Measurements from ENCODE around the gene OSTC.
A peak's percentile ranks its signal among the peaks of the same experiment; 100 is the strongest.

OSTC gene

GRCh38 chr4:108650212-108651013 is at the start of gene OSTC:
Gene OSTC (plus strand): TSS chr4:108650599. CDS start chr4:108650656, 57 bp downstream.
- DNase-seq (ENCODE audit: low spot score) = peak; percentile 96

- no peak for DNase-seq (ENCODE audit: low spot score)
These were observed 49.3 kb upstream of the OSTC start for GRCh38 chr4:108601106-108601505.

DNA sequence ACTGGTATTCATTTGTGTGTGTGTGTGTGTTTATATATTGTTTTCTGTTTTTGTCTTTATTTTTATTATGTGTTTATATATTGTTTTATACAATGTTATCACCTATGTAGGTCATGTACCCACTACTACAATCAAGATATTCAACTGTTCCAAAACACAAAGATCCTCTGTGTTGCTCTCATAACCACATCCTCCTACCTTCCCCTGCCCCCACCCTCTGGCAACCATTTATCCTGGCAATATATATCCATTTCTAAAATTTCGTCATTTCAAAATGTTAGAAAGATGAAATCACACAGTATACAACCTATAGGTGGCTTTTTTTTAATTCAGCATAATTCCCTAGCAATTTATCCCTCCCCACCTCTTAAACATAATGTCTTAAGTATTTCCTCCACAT is 48.9 kb upstream of the OSTC start:
- DNase-seq (ENCODE audit: low spot score) = no peak

DNA sequence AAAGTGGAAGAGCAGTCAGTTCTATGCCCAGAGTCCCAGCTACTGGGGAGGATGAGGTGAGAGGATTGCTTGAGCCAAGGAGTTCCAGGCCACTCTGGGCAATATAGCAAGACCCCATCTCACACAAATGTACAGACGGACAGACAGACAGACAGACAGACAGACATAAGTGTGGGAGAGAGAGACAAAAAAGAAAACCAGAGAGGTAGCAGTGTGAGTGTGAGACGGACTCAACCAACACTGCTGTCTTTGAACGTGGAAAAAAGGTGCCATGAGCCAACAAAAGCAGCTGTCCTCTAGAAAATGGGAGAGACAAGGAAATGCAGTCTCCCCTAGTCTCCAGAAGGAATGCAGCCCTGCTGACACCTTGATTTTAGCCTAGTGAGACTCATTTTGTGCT is 48.2 kb upstream of the OSTC start:
- no peak for DNase-seq (ENCODE audit: low spot score)

- no peak for DNase-seq (ENCODE audit: low spot score)
These were observed 43.2 kb upstream of the OSTC start for GRCh38 chr4:108607079-108607815.

DNA sequence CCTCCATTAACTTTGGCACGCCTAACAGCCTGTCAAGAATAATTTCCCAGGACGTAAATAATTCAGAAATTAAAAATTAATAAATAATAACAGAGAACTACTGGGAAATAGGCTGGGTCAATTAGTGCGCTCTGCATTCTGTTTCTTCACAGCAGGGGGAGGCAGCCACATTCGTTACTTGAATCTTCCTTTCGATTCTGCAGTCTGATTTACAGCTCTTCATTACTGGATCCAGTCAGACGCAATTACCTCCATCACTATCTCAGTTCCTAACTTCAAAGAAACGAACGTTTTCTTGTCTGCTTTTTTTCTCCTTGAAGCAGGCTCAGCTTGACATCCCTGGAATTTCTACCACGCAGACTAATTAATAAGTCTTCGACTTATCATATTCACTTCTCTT is 39.0 kb upstream of the OSTC start:
- no peak for DNase-seq (ENCODE audit: low spot score)

GRCh38 chr4:108612365-108612764 is 38.0 kb upstream of the OSTC start:
- DNase-seq (ENCODE audit: low spot score) = no peak

DNA sequence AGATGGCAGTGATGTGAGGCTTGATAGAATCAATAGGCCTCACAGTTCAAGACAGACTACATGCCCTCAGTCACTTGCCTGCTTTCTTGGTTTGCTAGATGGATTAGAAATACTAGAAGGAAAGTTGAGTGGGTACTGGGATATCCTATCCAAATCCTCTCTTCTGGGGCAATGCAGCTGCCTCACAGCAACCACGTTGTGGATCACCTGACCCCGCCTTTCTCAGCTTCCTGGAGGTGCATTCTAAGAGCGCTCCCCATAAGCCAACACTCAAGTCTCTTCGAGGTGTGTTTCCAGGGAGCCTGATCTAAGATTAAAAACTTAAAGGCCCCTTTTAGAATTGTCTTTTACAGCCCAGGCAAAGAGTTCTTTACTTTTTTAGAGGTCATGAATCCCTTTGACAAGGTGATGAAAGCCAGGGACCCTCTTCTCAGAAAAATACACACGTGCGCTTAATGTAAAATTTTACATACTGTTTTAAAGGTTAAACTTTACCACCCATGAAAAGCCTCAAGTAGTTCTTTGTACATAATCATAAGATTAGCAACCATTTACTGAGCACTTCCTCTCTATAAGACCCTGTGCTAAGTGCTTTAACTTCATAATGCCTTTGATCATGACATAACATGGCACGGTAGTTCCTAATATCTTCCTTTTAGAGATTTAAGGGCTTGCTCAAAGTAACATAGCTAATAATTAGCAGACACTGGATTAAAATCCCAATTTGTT is 30.9 kb upstream of the OSTC start:
- no peak for DNase-seq (ENCODE audit: low spot score)

DNA sequence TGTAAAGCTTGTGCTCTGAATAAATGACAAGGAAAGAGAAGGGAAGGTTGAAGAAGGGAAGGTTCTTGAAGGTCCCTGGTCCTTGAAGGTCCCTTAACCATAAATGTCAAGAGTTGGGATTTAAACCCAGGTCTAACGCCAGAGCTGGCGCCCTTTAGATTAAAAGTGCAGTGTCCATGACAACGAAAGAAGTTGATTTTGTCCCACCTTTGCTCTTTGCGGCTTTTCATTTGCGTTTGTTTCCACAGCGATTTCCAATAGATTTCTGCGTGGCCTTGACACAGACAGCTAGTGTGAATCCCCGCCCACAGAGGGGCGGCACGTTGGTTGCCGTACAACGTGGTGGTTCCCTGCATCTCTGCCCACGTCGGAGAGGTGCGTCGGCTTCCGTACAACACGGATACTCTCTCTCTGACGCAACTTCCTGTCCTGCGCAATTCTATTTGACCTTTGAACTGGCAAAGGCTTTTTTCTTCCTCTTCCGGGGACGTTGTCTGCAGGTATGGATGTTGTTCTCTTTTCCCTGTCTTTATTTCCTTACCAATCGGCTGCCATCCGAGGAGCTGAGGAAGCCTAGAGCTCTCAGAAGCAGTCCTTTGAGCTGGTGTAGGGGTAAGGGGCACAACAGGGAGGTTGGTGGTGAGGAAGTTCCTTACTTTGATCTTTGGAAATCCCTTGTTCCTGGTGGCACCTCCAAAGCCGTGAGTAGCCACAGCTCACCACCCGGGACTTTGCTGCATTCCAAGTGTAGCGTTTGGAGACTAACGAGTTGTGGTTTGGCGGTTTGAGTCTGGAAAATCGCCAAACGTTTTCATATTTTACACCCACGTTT is 30.1 kb upstream of the OSTC start, which contains the start of gene RPL34:
RPL34 (plus strand) TSS at position 476 of the 832 bp plus-strand sequence. CDS start 1,384 bp downstream, outside the sequence.
- DNase-seq (ENCODE audit: low spot score) = peak; percentile 98

DNA sequence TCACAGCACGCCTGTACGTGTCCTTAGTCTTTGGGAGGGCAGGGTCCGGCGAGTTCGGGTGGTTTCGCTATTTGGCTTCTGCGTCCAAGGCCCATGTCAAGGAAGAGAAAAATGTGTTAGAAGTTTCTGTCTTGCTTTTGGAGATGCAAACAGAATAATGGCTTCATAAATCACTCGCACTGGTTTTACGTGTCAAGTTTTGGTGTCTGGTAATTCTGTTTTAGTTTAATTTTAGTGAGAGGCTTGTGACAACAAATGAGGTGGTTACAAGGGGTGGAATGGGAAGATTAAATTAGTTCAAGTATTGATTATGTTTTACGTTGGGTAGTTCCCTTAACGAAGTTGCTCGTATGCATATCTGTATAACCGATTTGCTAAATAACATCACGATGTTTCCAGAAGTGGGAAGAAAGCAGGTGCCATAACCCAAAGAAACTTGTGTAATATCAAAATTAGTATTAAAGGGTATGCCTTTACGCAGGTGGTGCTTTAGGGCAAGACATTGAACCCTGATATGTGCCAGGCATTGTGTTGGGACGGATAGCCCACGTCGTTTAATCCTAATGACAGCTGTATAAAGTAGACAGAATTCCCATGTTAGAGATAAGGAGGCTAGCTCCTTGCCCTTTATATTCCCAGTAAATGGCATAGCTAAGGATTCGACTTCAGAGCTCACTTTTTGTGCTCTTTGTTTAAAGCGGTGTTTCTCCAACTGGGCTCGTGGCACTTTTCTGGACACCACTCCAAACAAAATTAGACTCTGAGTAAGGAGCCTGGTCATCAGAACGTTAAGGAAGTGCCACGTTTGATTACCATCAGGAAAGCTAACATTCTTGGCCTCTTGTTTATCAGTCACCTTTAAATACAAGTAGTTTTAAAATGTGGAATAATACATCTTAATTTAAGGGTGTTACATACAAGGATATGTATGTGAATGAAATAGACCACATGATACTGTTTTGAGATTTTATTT is 29.2 kb upstream of the OSTC start:
- peak; percentile 31 for DNase-seq (ENCODE audit: low spot score)

GRCh38 chr4:108622022-108622421 is 28.4 kb upstream of the OSTC start:
- DNase-seq (ENCODE audit: low spot score) = no peak

DNA sequence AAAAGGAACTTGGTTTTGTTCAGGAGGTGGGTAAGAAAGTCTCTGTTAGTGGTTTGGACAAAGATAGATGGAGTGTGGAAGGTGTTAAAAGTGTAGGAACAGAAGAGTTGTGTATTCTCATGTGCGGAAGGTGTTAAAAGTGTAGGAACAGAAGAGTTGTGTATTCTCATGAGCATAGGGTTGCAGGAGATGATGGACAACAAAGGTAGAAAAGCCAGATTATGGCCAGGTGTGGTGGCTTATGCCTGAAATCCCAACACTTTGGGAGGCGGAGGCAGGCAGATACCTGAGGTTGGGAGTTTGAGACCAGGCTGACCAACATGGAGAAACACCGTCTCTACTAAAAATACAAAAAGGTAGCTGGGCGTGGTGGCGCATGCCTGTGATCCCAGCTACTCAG is 27.6 kb upstream of the OSTC start:
- DNase-seq (ENCODE audit: low spot score) = no peak

- no peak for DNase-seq (ENCODE audit: low spot score)
These were observed 25.9 kb upstream of the OSTC start for GRCh38 chr4:108624263-108625056.

DNA sequence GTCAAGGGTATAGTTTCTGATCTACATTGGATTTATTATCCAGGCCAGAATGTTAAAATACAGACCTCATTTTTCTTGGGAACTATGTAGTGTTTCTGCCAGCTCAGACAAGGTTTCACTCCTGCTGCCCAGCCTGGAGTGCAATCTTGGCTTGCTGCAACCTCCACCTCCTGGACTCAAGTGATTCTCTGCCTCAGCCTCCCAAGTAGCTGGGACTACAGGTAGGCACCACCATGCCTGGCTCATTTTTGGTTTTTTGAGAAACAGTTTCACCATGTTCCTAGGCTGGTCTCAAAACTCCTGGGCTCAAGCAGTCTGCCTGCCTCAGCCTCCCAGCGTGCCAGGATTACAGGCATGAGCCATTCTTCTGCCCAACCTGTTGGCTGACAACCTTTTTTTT is 24.3 kb upstream of the OSTC start:
- no peak for DNase-seq (ENCODE audit: low spot score)

- DNase-seq (ENCODE audit: low spot score) = no peak
These were observed 22.0 kb upstream of the OSTC start for GRCh38 chr4:108628411-108628810.

GRCh38 chr4:108635070-108635655 is 15.2 kb upstream of the OSTC start:
- no peak for DNase-seq (ENCODE audit: low spot score)

GRCh38 chr4:108636246-108636645 is 14.2 kb upstream of the OSTC start:
- DNase-seq (ENCODE audit: low spot score) = no peak

GRCh38 chr4:108637856-108638255 is 12.5 kb upstream of the OSTC start:
- DNase-seq (ENCODE audit: low spot score) = no peak

DNA sequence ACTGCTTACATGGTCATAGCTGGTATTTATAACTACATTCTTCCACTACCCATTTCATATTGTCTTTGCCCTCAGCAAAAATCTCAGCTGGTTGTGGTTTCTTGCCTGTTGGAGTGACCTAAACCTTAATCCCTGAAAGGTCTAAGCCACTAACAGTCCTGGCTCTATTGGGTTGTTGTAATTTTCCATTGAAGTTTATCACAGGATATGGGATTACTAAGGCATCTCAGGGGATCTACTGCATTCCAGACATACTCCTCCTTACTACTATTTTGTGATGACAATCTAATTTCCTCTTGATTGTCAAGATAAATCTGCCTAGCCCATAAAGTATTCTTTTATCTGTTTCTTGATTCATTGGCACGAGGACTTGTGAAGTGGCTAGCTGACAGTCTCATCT is 6.2 kb upstream of the OSTC start:
- DNase-seq (ENCODE audit: low spot score) = no peak

Data from kidney tubule cell (primary cell).